Heart right ventricle (tissue), 16 donors: ENCODE data around the gene SLC35B4. TPM values are rescaled to one million over a fixed set of nuclear protein-coding genes. Genes with fewer than 3 reads are reported as not detected.

Source experiments
- ATAC-seq, 8 donors: fragments of 200-7000 bp; cut with Tn5 transposase; one replicate each; pipeline ENCODE4 v1.9.1; 2020; ENCODE audit warnings: mild to moderate bottlenecking in 8 of 8, moderate library complexity in 8 of 8, moderate number of reproducible peaks in 1 of 8
- DNase-seq, 2 donors: peaks; one replicate each; pipeline ENCODE4 v3.0.0-alpha.2; 2020
- H3K27ac ChIP-seq, 10 donors: fragments of 200-600 bp; sonication (generic) in 2 of 10; one replicate each; pipeline versions ENCODE4 v1.5.0 to v1.8.0; 2020 to 2022; ENCODE audit warnings: mild to moderate bottlenecking in 3 of 10
- H3K27me3 ChIP-seq, 7 donors: fragments of 200-600 bp; one replicate each; pipeline ENCODE4 v1.8.0; 2021 to 2022; ENCODE audit warnings: mild to moderate bottlenecking in 2 of 7
- H3K36me3 ChIP-seq, 9 donors: fragments of 200-600 bp; sonication (generic) in 1 of 9; one replicate each; pipeline versions ENCODE4 v1.5.0 to v1.8.0; 2020 to 2022; ENCODE audit warnings: mild to moderate bottlenecking in 2 of 9
- H3K4me1 ChIP-seq, 9 donors: fragments of 200-600 bp; sonication (generic) in 1 of 9; one replicate each; pipeline versions ENCODE4 v1.5.0 to v1.8.0; 2020 to 2022; ENCODE audit warnings: mild to moderate bottlenecking in 4 of 9
- H3K4me3 ChIP-seq, 10 donors: fragments of 200-600 bp; sonication (generic) in 2 of 10; one replicate each; pipeline versions ENCODE4 v1.5.0 to v1.8.0; 2020 to 2022; ENCODE audit warnings: mild to moderate bottlenecking in 7 of 10, moderate library complexity in 2 of 10
- H3K9me3 ChIP-seq, 11 donors: fragments of 200-600 bp in 10 of 11; sonication (generic) in 2 of 11; one replicate each; pipeline versions ENCODE4 v1.5.0 to v1.8.0; 2013 to 2022; ENCODE audit warnings: mild to moderate bottlenecking in 2 of 11, control low read depth in 1 of 11, moderate library complexity in 1 of 11
- WGBS, 2 donors: extraction: QIAGEN DNeasy Blood & Tissue Kit; methylation state at CpG; one replicate each; pipeline ENCODE4 v1.1.7; 2013; ENCODE audit warnings: inconsistent platforms in 1 of 2; 5-methylcytosine and 5-hydroxymethylcytosine counted together
- intact Hi-C, 10 donors: fragments of 100-400 bp; cut with DNase I; formaldehyde crosslinking; loops; one replicate each; pipeline versions ENCODE4 v1.11.1 to v1.14.2; 2022
- polyA plus RNA-seq, 2 donors: library from polyadenylated mRNA; stranded (reverse); fragments of 200-250 nt; gene quantifications; one replicate each; pipeline ENCODE4 v1.2.3, GENCODE V29; 2013
- total RNA-seq, 10 donors: library from RNA; stranded (reverse); fragmentation: NEBNext Ultra II Directional in 3 of 10; extraction: Animal tissue kit (Norgen Biotek cat#: 25700) in 3 of 10; gene quantifications; one replicate each; pipeline versions ENCODE4 v1.2.1 to v1.2.4, GENCODE V29; 2021 to 2023
- TF ChIP-seq, protein P1 (sequence below), 9 donors: fragments of 200-600 bp; sonication (generic) in 2 of 9; IDR thresholded peaks; one replicate each; pipeline versions ENCODE4 v1.5.0 to v1.8.0; 2021 to 2022; ENCODE audit warnings: antibody characterized with exemption in 9 of 9, mild to moderate bottlenecking in 5 of 9, moderate library complexity in 1 of 9
- donor health status: Arrhythmogenic right ventricular cardiomyopathy.
- donor health status: ischemic (EF 13 %, LVEDD 7.1; RV severe dilation, severe dysfunction).
- donor health status: healthy with polysubstance abuse.
- donor health status: DM: no; HTN: yes; CAD: no.
- donor health status: DM: no; HTN: no; CAD: no.
- donor health status: ischemic (EF 25% LVEDD 6.9; RV normal size, moderate dysfunction).
- donor health status: ischemic (EF 25% LVEDD 5.7; RV mildly dilated, moderate dysfunction).
- donor health status: healthy.
- donor health status: DM: yes; HTN: yes; CAD: no.
- donor health status: Ischemic cardiomyopathy.
- donor health status: ischemic (EF 35%, LVEDD 5.7; RV mildly dilated, moderate dysfunction).
- donor health status: nonischemic (EF 11% LVEDD 7.7; RV severe dilation, severe dysfunction).
- donor health status: DM: yes; HTN: yes; CAD: no.
- donor health status: PGD.
- donor health status: ischemic (EF 29% LVEDD 5.4; RV normal size, mild dysfunction).
- donor health status: nonischemic (EF 23%, LVEDD 6.1; RV moderate dilation, normal function).

Gene SLC35B4
- total and polyA plus RNA-seq, 12 donors: 2.4 to 7.9 (median 4.6) TPM

DNA sequence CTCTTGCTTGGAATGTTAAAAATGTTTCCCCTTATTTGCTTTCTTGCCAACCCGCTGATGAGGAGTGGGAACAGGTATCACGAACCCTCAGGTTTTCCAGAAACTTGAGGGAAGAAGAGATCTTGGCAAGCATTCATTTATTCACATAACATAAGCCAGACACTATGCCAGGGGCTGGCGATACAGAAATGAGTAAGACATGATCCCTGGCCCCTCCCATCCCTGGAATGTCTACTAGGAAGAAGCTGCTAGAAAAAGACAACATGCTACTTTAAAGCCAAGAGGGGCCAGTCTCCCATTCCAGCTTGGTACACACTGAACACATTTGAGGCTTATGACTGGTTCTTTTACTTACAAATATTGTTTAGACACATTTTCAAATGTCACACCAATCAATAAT is 26.4 kb downstream of the SLC35B4 start:
- Histone ChIP-seq H3K36me3 (peaks cover 0 to 39% (median 10%) of the 10 kb centered on the region in 9 donors), H3K27me3 (no peaks in the 10 kb centered on the region), H3K27ac (no peak overlapping the region), H3K4me3 (no peak overlapping the region), H3K9me3 (no peaks in the 10 kb centered on the region), H3K4me1 (no peaks in the 10 kb centered on the region)
- no peak for ATAC-seq
- no peak for DNase-seq
- TF ChIP-seq, protein P1, sequence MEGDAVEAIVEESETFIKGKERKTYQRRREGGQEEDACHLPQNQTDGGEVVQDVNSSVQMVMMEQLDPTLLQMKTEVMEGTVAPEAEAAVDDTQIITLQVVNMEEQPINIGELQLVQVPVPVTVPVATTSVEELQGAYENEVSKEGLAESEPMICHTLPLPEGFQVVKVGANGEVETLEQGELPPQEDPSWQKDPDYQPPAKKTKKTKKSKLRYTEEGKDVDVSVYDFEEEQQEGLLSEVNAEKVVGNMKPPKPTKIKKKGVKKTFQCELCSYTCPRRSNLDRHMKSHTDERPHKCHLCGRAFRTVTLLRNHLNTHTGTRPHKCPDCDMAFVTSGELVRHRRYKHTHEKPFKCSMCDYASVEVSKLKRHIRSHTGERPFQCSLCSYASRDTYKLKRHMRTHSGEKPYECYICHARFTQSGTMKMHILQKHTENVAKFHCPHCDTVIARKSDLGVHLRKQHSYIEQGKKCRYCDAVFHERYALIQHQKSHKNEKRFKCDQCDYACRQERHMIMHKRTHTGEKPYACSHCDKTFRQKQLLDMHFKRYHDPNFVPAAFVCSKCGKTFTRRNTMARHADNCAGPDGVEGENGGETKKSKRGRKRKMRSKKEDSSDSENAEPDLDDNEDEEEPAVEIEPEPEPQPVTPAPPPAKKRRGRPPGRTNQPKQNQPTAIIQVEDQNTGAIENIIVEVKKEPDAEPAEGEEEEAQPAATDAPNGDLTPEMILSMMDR (IDR thresholded peaks at IDR 0.05): no peak
- WGBS, 2 donors: 70 to 78% methylated on average over 3 of the region's 3 CpGs
- intact Hi-C loops: no loop called here

DNA sequence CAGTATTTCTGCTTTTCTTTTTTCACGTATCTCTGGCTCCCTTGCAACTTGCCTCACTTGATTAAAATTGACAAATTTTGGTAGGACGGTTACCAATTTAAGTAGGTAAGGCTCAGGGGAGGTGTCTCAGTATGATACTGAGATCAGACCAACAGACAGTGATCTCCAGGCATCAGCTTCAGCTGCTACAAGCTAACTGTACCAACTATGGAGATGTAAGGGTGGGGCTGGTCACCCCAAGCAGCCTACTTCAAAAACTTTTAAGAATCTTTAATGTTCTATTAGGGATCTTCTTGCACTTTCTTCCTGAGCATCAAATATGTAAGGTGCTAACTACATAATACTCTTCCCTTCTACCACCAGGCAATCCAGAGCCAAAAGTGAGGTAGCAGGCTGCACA is 26.9 kb downstream of the SLC35B4 start:
- intact Hi-C loops: no loop called here
- no peak overlapping the region for H3K4me3 ChIP-seq
- DNase-seq (no peak), ATAC-seq (no peak)
- TF ChIP-seq, protein P1 (IDR thresholded peaks at IDR 0.05): no peak
- H3K9me3 ChIP-seq: no peaks in the 10 kb centered on the region
- H3K27ac ChIP-seq: no peak overlapping the region
- peaks cover 0 to 34% (median 7%) of the 10 kb centered on the region in 9 donors for H3K36me3 ChIP-seq
- no peaks in the 10 kb centered on the region for H3K4me1 ChIP-seq
- 90 to 92% methylated on average over 2 of the region's 2 CpGs for WGBS, 2 donors
- H3K27me3 ChIP-seq: no peaks in the 10 kb centered on the region

DNA sequence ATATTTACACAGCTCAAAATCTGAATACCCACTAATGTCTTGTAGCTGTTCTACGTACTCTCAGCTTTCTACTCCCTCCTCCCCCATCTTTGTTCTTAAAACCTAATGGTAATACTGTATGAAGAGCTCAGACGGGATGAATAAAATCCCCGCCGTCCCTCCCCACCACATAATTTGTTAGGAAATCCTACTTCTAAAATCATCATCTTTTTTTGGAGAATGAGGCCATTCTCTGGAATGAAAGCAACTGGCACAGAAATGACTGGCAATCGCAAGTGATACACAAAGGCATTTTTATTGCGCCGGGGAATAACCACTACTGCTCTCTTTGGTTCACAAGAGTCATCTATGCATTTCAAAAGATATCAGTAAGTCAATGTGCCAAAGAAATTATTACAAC is 27.3 kb downstream of the SLC35B4 start:
- WGBS, 2 donors: 84 to 91% methylated on average over 7 of the region's 7 CpGs
- ATAC-seq (no peak), DNase-seq (no peak)
- no peak overlapping the region for H3K4me3 ChIP-seq
- H3K36me3 ChIP-seq: peaks cover 0 to 30% (median 3%) of the 10 kb centered on the region in 9 donors
- peaks cover 0 to under 1% (median 0%) of the 10 kb centered on the region in 7 donors for H3K27me3 ChIP-seq
- no peaks in the 10 kb centered on the region for H3K4me1 ChIP-seq
- intact Hi-C loops: no loop called here
- TF ChIP-seq, protein P1 (IDR thresholded peaks at IDR 0.05): no peak
- H3K9me3 ChIP-seq: no peaks in the 10 kb centered on the region
- no peak overlapping the region for H3K27ac ChIP-seq

DNA sequence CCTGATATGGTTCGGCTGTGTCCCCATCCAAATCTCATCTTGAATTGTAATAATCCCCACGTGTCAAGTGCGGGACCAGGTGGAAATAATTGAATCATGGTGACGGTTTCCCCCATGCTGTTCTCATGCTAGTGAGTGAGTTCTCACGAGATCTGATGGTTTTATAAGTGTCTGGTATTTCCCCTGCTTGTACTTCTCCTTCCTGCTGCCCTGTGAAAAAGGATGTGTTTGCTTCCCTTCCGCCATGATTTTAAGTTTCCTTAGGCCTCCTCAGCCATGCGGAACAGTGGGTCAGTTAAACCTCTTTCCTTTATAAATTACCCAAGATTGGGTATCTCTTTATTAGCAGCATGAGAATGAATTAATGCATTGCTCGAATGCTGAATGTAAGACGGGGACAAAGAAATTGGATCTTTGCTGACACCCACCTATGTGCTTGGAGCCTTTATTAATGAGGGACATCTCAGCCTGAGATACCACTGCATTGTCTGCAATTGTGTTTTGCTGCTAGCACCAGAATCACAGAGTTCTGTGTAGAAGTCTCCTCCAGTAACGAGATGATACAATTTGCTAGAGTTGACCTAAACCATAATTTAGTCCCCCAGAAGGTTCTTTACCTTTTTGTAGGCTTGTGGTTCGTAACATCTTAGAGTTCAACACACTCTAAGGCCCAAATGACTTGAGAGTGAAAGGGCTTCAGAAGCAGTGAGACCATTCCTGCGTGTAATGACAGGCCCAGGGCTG is 28.6 kb downstream of the SLC35B4 start:
- ATAC-seq (no peak), DNase-seq (no peak)
- no peak overlapping the region for H3K27ac ChIP-seq
- no peaks in the 10 kb centered on the region for H3K9me3 ChIP-seq
- H3K36me3 ChIP-seq: peaks cover 0 to 17% (median 0%) of the 10 kb centered on the region in 9 donors
- 80 to 83% methylated on average over 12 of the region's 12 CpGs for WGBS, 2 donors
- H3K4me1 ChIP-seq: no peaks in the 10 kb centered on the region
- peaks cover 0 to 13% (median 0%) of the 10 kb centered on the region in 7 donors for H3K27me3 ChIP-seq
- TF ChIP-seq, protein P1 (IDR thresholded peaks at IDR 0.05): no peak
- intact Hi-C loops: no loop called here
- H3K4me3 ChIP-seq: no peak overlapping the region
